HuH-7.5 (cell line): ENCODE results near the gene BUD31.
"Not testable (repeated sequence)": the region's sequence is repeated elsewhere in the genome, so short reads cannot be mapped to it uniquely, and the experiment has no call there.

Experiments used
- DNase-seq: peaks from one replicate; pipeline ENCODE4 v3.0.0; 2011; ENCODE audit warnings: low spot score

Gene BUD31

GRCh38 chr7:99399597-99399996 lies 9.2 kb upstream of the BUD31 start:
- DNase-seq, result no peak

DNA sequence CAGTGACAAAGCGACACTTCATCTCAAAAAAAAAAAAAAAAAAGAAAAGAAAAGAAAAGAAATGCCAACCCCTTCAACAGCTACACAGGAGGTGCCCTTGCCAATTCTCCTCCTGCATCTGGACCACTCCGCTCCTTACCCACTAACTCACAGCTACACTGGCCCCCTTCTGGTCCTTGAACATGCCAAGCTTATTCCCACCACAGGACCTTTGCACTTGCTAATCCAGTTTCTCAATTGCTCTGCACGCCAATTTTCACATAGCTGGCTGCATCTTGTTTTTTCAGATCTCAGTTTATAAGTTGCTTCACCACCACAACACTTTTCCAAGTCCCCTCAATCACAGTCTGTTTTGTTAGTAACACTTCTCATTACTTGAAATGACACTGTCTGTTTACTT lies 5.9 kb upstream of the BUD31 start:
- no peak for DNase-seq

- no peak for DNase-seq
These were observed 5.0 kb upstream of the BUD31 start for GRCh38 chr7:99403764-99404163.

DNA sequence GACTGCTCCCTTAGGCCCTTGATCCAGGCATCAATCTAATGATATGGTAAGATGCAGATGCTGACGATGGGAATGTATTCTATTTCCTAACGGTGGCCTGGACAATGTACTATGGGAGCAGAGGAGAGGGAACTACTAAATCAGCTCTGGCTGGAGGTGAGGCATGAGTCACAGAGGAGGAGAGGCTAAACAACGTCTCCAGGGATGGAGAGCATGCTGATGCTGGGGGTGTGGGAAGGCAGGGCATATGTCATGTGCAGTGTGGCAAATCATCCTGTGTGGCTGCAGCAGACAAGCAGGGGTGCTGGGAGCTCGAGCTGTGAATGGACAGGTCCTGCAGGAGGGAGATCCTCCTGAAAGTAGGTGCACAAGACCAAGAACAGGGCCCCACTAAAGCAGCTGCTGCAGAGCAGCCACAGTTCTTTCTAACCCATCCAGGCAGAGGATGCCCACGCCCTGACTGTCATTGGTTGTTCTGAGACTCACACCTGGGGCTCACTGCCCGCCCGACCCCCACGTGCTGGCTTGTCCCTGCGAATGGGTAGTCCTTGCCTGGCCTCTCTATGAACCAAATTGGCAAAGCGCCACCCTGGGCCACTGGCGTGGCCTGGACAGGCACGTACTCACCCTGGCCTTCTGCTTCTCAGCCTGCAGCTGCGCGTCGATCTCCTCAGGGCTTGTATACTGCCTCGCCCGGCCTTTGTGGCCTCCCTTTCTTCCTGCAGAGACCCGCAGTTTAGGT lies 4.4 kb upstream of the BUD31 start:
- DNase-seq, result no peak

GRCh38 chr7:99404977-99405320 lies 3.8 kb upstream of the BUD31 start:
- no peak for DNase-seq

DNA sequence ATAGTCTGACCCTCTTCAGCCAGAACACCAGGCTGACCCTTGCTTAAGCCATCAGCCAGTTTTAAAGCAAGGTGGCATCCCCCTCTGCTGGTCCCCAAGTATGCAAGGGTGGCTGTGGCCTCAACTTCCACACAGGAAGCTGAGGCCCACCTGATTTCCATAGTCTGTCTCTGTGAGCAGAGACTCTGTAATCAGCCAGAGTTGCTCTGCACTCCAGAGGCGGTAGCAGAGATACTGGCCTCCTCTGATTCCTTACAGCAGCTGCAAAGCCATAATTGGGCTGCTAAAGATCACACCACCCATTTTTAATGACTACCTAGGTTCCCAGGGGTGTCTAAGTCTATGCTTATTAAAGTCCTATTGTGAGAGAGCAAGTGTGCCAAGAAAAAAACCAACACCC lies 2.2 kb upstream of the BUD31 start:
- no peak for DNase-seq

DNA sequence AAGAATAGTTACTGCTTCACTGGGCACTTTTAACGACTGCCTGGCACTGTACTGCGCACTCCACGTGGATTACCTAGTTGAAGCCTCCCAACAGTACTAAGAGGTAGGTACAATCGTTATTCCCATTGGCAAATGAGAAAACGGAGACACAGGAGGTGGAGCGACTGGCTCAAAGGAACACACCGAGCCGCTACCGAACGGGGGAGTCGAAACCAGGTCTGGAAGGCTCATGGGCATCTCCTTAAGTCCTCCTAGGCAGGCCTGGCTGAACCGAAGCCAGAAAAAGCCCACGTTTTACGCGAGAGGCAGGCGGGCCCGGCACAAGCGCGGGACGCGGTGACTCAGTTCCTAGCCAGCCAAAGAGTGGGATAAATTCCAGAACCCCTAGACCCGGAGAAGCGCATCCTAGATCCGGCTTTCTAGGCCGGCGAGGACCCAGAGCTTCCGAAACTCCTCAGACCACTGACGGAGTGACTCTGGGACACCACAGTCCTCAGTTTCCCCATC lies 844 bp upstream of the BUD31 start:
- DNase-seq, result peak; percentile 69

DNA sequence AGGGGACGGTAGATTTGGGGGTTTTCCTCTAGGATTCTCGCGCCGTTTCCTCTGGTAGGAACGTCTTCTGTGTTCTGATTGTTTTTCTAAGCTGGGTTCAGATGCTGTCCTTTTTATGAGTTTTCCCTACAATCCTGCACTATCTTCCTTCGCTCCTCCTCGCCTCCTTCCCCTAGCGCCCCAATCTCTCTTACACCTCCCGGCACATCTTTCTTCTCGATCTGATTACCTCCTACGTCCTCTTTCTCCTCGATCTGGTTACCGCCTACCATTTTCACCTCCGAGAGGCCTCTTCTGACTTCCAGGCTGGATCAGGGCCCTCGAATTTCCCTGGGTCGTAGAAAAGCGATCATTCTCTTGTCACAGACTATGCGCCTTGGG lies 413 bp downstream of the BUD31 start:
- no peak for DNase-seq

- DNase-seq, result no peak
These were observed 1.0 kb downstream of the BUD31 start for GRCh38 chr7:99409806-99410205.

DNA sequence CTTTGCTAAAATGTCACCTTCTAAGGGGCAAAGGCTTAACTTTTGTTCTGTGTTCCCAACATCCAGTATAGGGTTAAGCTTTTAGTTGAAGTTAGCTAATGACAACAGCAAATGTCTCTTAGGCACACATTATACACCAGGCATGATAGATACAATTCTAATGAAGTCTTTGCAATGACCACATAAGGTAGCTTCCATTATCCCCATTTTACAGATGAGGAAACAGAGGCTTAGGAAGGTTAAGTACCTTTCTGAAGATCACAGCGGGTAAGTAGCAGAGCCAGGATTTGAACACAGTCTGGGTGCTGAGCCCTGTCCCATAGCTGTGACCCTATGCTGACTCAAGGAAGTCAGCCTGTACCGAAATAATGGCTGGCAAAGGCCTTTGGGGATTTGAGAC lies 1.9 kb downstream of the BUD31 start:
- no peak for DNase-seq

DNA sequence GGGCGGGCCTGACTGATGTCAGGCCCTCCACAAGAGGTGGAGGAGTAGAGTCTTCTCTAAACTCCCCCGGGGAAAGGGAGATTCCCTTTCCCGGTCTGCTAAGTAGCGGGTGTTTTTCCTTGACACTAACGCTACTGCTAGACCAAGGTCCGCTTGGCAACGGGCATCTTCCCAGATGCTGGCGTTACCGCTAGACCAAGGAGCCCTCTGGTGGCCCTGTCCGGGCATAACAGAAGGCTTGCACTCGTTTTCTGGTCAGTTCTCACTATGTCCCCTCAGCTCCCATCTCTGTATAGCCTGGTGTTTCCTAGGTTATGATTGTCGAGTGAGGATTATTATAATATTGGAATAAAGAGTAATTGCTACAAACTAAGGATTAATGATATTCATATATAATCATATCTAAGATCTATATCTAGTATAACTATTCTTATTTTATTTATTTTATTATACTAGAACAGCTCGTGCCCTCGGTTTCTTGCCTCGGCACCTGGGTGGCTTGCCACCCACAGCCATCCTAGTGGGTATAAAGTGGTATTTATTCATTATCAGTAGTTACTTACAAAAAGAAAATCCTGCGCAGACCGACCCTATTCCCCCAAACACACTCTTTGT lies 6.9 kb downstream of the BUD31 start:
- not testable (repeated sequence) for DNase-seq

- DNase-seq, result no peak
These were observed 9.5 kb downstream of the BUD31 start for GRCh38 chr7:99418260-99418659.

- DNase-seq, result no peak
These were observed 10.7 kb downstream of the BUD31 start for GRCh38 chr7:99419323-99420021.

- DNase-seq, result no peak
These were observed 11.4 kb downstream of the BUD31 start for GRCh38 chr7:99420213-99420612.

DNA sequence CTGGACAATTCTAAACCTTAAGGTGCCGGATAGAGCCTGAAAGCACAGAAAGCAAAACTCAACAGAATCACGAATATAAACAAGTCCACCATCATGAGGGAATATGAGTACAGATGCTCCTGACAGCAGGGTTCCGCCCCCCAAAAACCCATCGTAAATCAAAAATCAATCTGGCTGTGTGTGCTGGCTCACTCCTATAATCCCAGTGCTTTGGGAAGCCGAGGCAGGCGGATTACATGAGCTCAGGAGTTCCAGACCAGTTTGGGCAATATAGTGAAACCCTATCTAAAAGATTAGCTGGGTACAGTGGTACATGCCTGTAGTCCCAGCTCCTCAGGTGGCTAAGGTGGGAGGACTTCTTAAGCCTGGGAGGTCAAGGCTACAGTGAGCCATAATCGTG lies 12.2 kb downstream of the BUD31 start:
- no peak for DNase-seq

DNA sequence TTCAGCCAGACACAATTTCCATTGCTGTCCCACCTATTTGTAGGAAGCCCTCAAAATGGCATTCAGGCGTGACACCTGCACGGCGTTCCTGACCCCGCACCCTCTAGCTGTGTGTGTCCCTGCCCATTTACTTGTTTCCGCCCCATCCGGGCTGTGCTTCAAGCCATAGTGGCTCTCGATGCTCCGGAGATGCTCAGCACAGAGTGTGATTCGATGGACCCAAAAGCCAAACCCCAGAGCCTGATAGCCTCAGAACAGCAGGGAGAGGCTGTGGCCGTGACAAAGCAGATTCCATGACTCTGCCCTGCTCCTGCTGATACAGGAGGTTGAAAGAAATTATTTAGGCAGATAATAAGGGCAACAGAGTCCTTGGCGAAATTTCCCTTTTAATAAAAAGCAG lies 13.4 kb downstream of the BUD31 start:
- DNase-seq, result no peak

- no peak for DNase-seq
These were observed 13.9 kb downstream of the BUD31 start for GRCh38 chr7:99422625-99423024.

GRCh38 chr7:99424932-99425730 lies 16.4 kb downstream of the BUD31 start:
- no peak for DNase-seq

DNA sequence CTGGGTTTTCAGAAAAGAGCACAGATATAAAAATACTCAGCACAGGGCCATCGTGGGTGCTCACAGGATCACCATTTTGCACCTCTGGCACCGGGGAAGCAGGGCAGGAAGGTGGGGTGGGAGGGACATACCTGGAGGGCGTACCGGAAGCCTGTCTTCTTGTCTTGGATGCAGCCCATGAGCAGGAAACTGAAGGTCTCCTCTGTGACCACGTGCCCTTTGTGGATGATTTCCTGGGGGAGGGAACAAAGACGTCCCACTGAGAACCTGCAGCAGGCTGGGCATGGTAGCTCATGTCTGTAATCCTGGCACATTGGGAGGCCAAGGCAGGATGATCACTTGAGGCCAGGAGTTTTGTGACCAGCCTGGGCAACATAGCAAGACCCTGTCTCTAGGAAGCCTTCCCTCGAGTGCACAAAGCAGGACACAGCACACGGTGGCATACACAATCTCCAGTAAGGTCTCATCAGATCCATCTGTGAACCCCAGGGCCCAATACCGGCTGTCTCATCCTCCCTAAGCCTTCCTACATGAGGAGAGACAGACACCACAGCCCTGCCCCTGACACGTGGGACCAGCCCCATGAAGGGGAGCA lies 20.3 kb downstream of the BUD31 start:
- DNase-seq, result no peak

GRCh38 chr7:99429756-99430155 lies 21.0 kb downstream of the BUD31 start:
- DNase-seq, result no peak

GRCh38 chr7:99431756-99432540 lies 23.2 kb downstream of the BUD31 start:
- not testable (repeated sequence) for DNase-seq
